ENCODE data around the gene DAB1. TPM values are rescaled to one million over a fixed set of nuclear protein-coding genes. Genes with fewer than 3 reads are reported as not detected.

Gene DAB1
- polyA plus RNA-seq, 1 donor from 2014 or later: 11.4 TPM

GRCh38 chr1:57440096-57440495 lies 16.2 kb upstream of the DAB1 start:
- Histone ChIP-seq H3K9ac (ENCODE audit: low read length) (no peak overlapping the region), H3K9me3 (ENCODE audit: low read length) (no peaks in the 10 kb centered on the region), H3K36me3 (ENCODE audit: insufficient read depth, low read length) (no peaks in the 10 kb centered on the region), H4K20me1 (ENCODE audit: insufficient read depth) (no peaks in the 10 kb centered on the region), H2AFZ (ENCODE audit: low read depth, low read length) (no peak overlapping the region), H3K4me3 (ENCODE audit: low read length) (no peak overlapping the region), H3F3A (ENCODE audit: insufficient read depth, low read length, poor library complexity, severe bottlenecking) (no peaks in the 10 kb centered on the region), H3K27me3 (ENCODE audit: insufficient read depth, low read depth, low read length) (no peaks in the 10 kb centered on the region), H3K27ac (ENCODE audit: low read length) (peak overlapping the region; percentile 36), H3K4me2 (ENCODE audit: low read length) (no peak overlapping the region), H3K9me2 (ENCODE audit: insufficient read depth, low read length) (no peaks in the 10 kb centered on the region), H3K79me2 (replicated peaks; ENCODE audit: insufficient read depth, low read length) (no peaks in the 10 kb centered on the region)
- no peak for TF ChIP-seq REST (IDR thresholded peaks at IDR 0.05; ENCODE audit: borderline replicate concordance)
- no peak for TF ChIP-seq SMC3 (conservative IDR thresholded peaks at IDR 0.05; ENCODE audit: poor library complexity)
- no peak for TF ChIP-seq TAF1 (IDR thresholded peaks at IDR 0.05; ENCODE audit: low read depth)
- no peak for TF ChIP-seq EZH2 (IDR thresholded peaks at IDR 0.05; ENCODE audit: borderline replicate concordance, insufficient read depth, low read length, poor library complexity, severe bottlenecking)
- TF ChIP-seq POLR2AphosphoS5 (IDR thresholded peaks at IDR 0.05): peak; percentile 51
- no peak for TF ChIP-seq EP300 (conservative IDR thresholded peaks at IDR 0.05; ENCODE audit: poor library complexity, severe bottlenecking)
- no peak for TF ChIP-seq CTCF (IDR thresholded peaks at IDR 0.05; ENCODE audit: poor library complexity, severe bottlenecking)
- TF ChIP-seq MXI1 (conservative IDR thresholded peaks at IDR 0.05; ENCODE audit: poor library complexity, severe bottlenecking): peak; percentile 11

GRCh38 chr1:57431400-57431799 lies 7.5 kb upstream of the DAB1 start:
- H3K36me3 ChIP-seq (ENCODE audit: insufficient read depth, low read length): no peaks in the 10 kb centered on the region
- H3F3A ChIP-seq (ENCODE audit: insufficient read depth, low read length, poor library complexity, severe bottlenecking): no peaks in the 10 kb centered on the region
- H3K4me3 ChIP-seq (ENCODE audit: low read length): no peak overlapping the region
- H2AFZ ChIP-seq (ENCODE audit: low read depth, low read length): no peak overlapping the region
- no peaks in the 10 kb centered on the region for H3K9me2 ChIP-seq (ENCODE audit: insufficient read depth, low read length)
- H3K4me2 ChIP-seq (ENCODE audit: low read length): no peak overlapping the region
- no peak overlapping the region for H3K9ac ChIP-seq (ENCODE audit: low read length)
- H3K79me2 ChIP-seq (replicated peaks; ENCODE audit: insufficient read depth, low read length): no peaks in the 10 kb centered on the region
- H3K27ac ChIP-seq (ENCODE audit: low read length): peak overlapping the region; percentile 43
- TF ChIP-seq RAD21 (conservative IDR thresholded peaks at IDR 0.05) (peak; percentile 28), REST (IDR thresholded peaks at IDR 0.05; ENCODE audit: borderline replicate concordance) (peak; percentile 38), EP300 (conservative IDR thresholded peaks at IDR 0.05; ENCODE audit: poor library complexity, severe bottlenecking) (peak; percentile 40), SMC3 (conservative IDR thresholded peaks at IDR 0.05; ENCODE audit: poor library complexity) (peak; percentile 26), EZH2 (IDR thresholded peaks at IDR 0.05; ENCODE audit: borderline replicate concordance, insufficient read depth, low read length, poor library complexity, severe bottlenecking) (no peak), POLR2AphosphoS5 (IDR thresholded peaks at IDR 0.05) (peak; percentile 67)
- H3K27me3 ChIP-seq (ENCODE audit: insufficient read depth, low read depth, low read length): no peaks in the 10 kb centered on the region
- no peaks in the 10 kb centered on the region for H3K9me3 ChIP-seq (ENCODE audit: low read length)
- H4K20me1 ChIP-seq (ENCODE audit: insufficient read depth): no peaks in the 10 kb centered on the region

Data from neural cell (in vitro differentiated cells).